HepG2 (cell line): ENCODE data around the gene TOB2. TPM values are rescaled to one million over a fixed set of nuclear protein-coding genes. Genes with fewer than 3 reads are reported as not detected.
A peak's percentile ranks its signal among the peaks of the same experiment; 100 is the strongest.

Experiments used
- DBP ChIP-seq: sonication (generic); formaldehyde crosslinking; IDR thresholded peaks from 2 replicates; pipeline ENCODE4 v1.4.0; 2020; ENCODE audit warnings: missing genetic modification reagents; ENCODE audit errors: not compliant biosample characterization
- EHMT2 ChIP-seq: fragments of 200-600 bp; sonication (generic); IDR thresholded peaks from 2 replicates; pipeline ENCODE4 v1.7.0; 2017; ENCODE audit warnings: antibody characterized with exemption, low read depth, low read length, borderline replicate concordance
- EP300 ChIP-seq, 3 experiments: sonication (generic) in 1 of 3; formaldehyde crosslinking in 1 of 3; IDR thresholded peaks; 2 replicates each; pipeline versions ENCODE4 v1.5.1 to v1.6.1; 2011 to 2020; ENCODE audit warnings: low read depth in 2 of 3, low read length in 2 of 3, borderline replicate concordance in 1 of 3, improper control_type of control experiment in 1 of 3, mild to moderate bottlenecking in 1 of 3, missing genetic modification reagents in 1 of 3, moderate library complexity in 1 of 3
- HNRNPH1 ChIP-seq: fragments of 200-400 bp; formaldehyde crosslinking; optimal IDR thresholded peaks from 2 replicates; pipeline ENCODE3; 2017; ENCODE audit warnings: mild to moderate bottlenecking, low read depth, low read length
- NFE2 ChIP-seq: sonication (generic); formaldehyde crosslinking; IDR thresholded peaks from 2 replicates; pipeline ENCODE4 v1.4.0; 2020; ENCODE audit warnings: missing genetic modification reagents
- PATZ1 ChIP-seq: sonication (generic); formaldehyde crosslinking; IDR thresholded peaks from 2 replicates; pipeline ENCODE4 v1.4.0; 2020; ENCODE audit warnings: missing genetic modification reagents
- RBAK ChIP-seq: sonication (generic); formaldehyde crosslinking; IDR thresholded peaks from 2 replicates; pipeline ENCODE4 v1.5.1; 2020; ENCODE audit warnings: mild to moderate bottlenecking, missing genetic modification reagents
- STAT5B ChIP-seq: sonication (generic); formaldehyde crosslinking; IDR thresholded peaks from 2 replicates; pipeline ENCODE4 v1.4.0; 2020; ENCODE audit warnings: missing genetic modification reagents
- ZMYM3 ChIP-seq: sonication (generic); formaldehyde crosslinking; IDR thresholded peaks from 2 replicates; pipeline ENCODE4 v1.5.1; 2020; ENCODE audit warnings: mild to moderate bottlenecking, missing genetic modification reagents
- ZNF256 ChIP-seq: sonication (generic); formaldehyde crosslinking; conservative IDR thresholded peaks from 2 replicates; pipeline ENCODE4 v1.4.0; 2020; ENCODE audit warnings: missing genetic modification reagents
- ZNF331 ChIP-seq: sonication (generic); formaldehyde crosslinking; IDR thresholded peaks from 2 replicates; pipeline ENCODE4 v1.4.0; 2020; ENCODE audit warnings: missing genetic modification reagents
- ZNF362 ChIP-seq: sonication (generic); formaldehyde crosslinking; IDR thresholded peaks from 2 replicates; pipeline ENCODE4 v1.4.0; 2020; ENCODE audit warnings: missing genetic modification reagents, mild to moderate bottlenecking, borderline replicate concordance
- ZNF484 ChIP-seq: sonication (generic); formaldehyde crosslinking; IDR thresholded peaks from 2 replicates; pipeline ENCODE4 v1.5.1; 2020; ENCODE audit warnings: mild to moderate bottlenecking, low read depth, missing genetic modification reagents, borderline replicate concordance
- ZNF496 ChIP-seq: sonication (generic); formaldehyde crosslinking; IDR thresholded peaks from 2 replicates; pipeline ENCODE4 v1.8.1; 2023; ENCODE audit warnings: mild to moderate bottlenecking, moderate library complexity, missing genetic modification reagents; ENCODE audit not compliant: insufficient replicate concordance
- ZNF552 ChIP-seq: sonication (generic); formaldehyde crosslinking; IDR thresholded peaks from 2 replicates; pipeline ENCODE4 v1.9.0; 2022; ENCODE audit warnings: missing genetic modification reagents, mild to moderate bottlenecking, borderline replicate concordance
- ZNF574 ChIP-seq: sonication (generic); formaldehyde crosslinking; IDR thresholded peaks from 2 replicates; pipeline ENCODE4 v1.4.0; 2020; ENCODE audit warnings: missing genetic modification reagents
- ZNF577 ChIP-seq: sonication (generic); formaldehyde crosslinking; IDR thresholded peaks from 2 replicates; pipeline ENCODE4 v1.4.0; 2020; ENCODE audit warnings: mild to moderate bottlenecking, low read depth, missing genetic modification reagents, borderline replicate concordance
- ZNF605 ChIP-seq: sonication (generic); formaldehyde crosslinking; IDR thresholded peaks from 2 replicates; pipeline ENCODE4 v1.8.0; 2022; ENCODE audit warnings: mild to moderate bottlenecking, missing genetic modification reagents
- polyA plus RNA-seq, 8 experiments: library from polyadenylated mRNA; depleted of rRNA in 3 of 8; stranded (reverse) in 7 of 8; unstranded in 1 of 8; fragments of >200 nt; fragmentation: Illumina TruSeq in 4 of 8; extraction: Trizol in 4 of 8; gene quantifications; 2 replicates each; pipeline versions ENCODE4 v1.2.1 to v1.2.3, GENCODE V29; 2011 to 2016; ENCODE audit warnings: low read depth in 4 of 8, missing spikeins in 1 of 8, mixed read lengths in 1 of 8; ENCODE audit not compliant: insufficient read depth in 1 of 8
- total RNA-seq, 5 experiments: library from RNA; depleted of rRNA; stranded (reverse); fragments of >200 nt; fragmentation: Illumina TruSeq; extraction: Trizol; gene quantifications; 2 replicates each; pipeline ENCODE4 v1.2.3, GENCODE V29; 2016; ENCODE audit warnings: low read depth in 1 of 5

TOB2 gene
- total and polyA plus RNA-seq, 2 of the 13 experiments (the other 11 are each of a cell fraction or from before 2014, with no cell fraction given) = 12.2 to 13.7 TPM

- TF ChIP-seq ZNF574 (CRISPR knock-in tag) = peak; percentile 77
- peak; percentile 40; the same call in 1 of the 2 replicates for TF ChIP-seq ZNF362 (CRISPR knock-in tag)
- no peak for TF ChIP-seq DBP (CRISPR knock-in tag)
- TF ChIP-seq RBAK (CRISPR knock-in tag) = no peak
- TF ChIP-seq ZNF605 = peak; percentile 59; the same call in 1 of the 2 replicates
- TF ChIP-seq HNRNPH1 = no peak
- TF ChIP-seq ZNF496 (CRISPR knock-in tag) = no peak
- TF ChIP-seq EHMT2 = no peak
- TF ChIP-seq ZNF256 (CRISPR knock-in tag) = 0 out of 2 replicates have a peak, but pooled peaks have one; percentile 48
- TF ChIP-seq PATZ1 (CRISPR knock-in tag) = peak; percentile 41; the same call in 1 of the 2 replicates
- TF ChIP-seq NFE2 (CRISPR knock-in tag) = no peak
- TF ChIP-seq STAT5B (CRISPR knock-in tag) = peak; percentile 52; the same call in 1 of the 2 replicates
- no peak for TF ChIP-seq ZNF577 (CRISPR knock-in tag)
- TF ChIP-seq ZMYM3 (CRISPR knock-in tag) = peak; percentile 42; the same call in 1 of the 2 replicates
- TF ChIP-seq ZNF484 (CRISPR knock-in tag) = no peak
- peak in 1 of 2 experiments; percentile 100; a peak in 2 of 4 replicates for TF ChIP-seq EP300 (IDR thresholded peaks at IDR 0.05; ENCODE audit: low read depth in 2 of 2, low read length in 2 of 2)
- TF ChIP-seq EP300 (CRISPR knock-in tag; IDR thresholded peaks at IDR 0.05; ENCODE audit: borderline replicate concordance) = no peak
- TF ChIP-seq ZNF552 (CRISPR knock-in tag) = no peak
- no peak; the same call in 1 of the 2 replicates for TF ChIP-seq ZNF331 (CRISPR knock-in tag)
These were observed 22.0 kb upstream of the TOB2 start, which contains the start of the genes ACO2 and PHF5A (continued) for GRCh38 chr22:41468381-41469217.
